Neural progenitor cell (in vitro differentiated cells): Measurements from ENCODE around the gene ZNF660. TPM values are rescaled to one million over a fixed set of nuclear protein-coding genes. Genes with fewer than 3 reads are reported as not detected.
"Not testable (repeated sequence)": the region's sequence is repeated elsewhere in the genome, so short reads cannot be mapped to it uniquely, and the experiment has no call there.

Experiments
- DNase-seq: peaks from one replicate; pipeline ENCODE4 v3.0.0-alpha.2; 2016; ENCODE audit warnings: low spot score
- H2AFZ ChIP-seq: fragments of 200-600 bp; sonication (generic); replicated peaks from 2 replicates; pipeline ENCODE4 v1.6.1; 2016; ENCODE audit warnings: antibody characterized with exemption
- H3F3A ChIP-seq: fragments of 200-600 bp; sonication (generic); 2 replicates; pipeline ENCODE4 v1.6.1; 2016; ENCODE audit warnings: antibody characterized with exemption, low read depth
- H3K27ac ChIP-seq: fragments of 200-600 bp; sonication (generic); 2 replicates; pipeline ENCODE4 v1.5.1; 2016; ENCODE audit warnings: mild to moderate bottlenecking
- H3K27me3 ChIP-seq: fragments of 200-600 bp; sonication (generic); 2 replicates; pipeline ENCODE4 v1.6.1; 2016; ENCODE audit warnings: mild to moderate bottlenecking, moderate library complexity
- H3K36me3 ChIP-seq: fragments of 200-600 bp; sonication (generic); 2 replicates; pipeline ENCODE4 v1.5.1; 2016
- H3K4me1 ChIP-seq: fragments of 200-600 bp; sonication (generic); 2 replicates; pipeline ENCODE4 v1.6.1; 2016; ENCODE audit warnings: mixed run types
- H3K4me2 ChIP-seq: fragments of 200-600 bp; sonication (generic); 2 replicates; pipeline ENCODE4 v1.6.1; 2016
- H3K4me3 ChIP-seq: fragments of 200-600 bp; sonication (generic); 2 replicates; pipeline ENCODE4 v1.5.1; 2016
- H3K79me2 ChIP-seq: fragments of 200-600 bp; sonication (generic); 2 replicates; pipeline ENCODE4 v1.6.1; 2016; ENCODE audit warnings: low read depth
- H3K9ac ChIP-seq: fragments of 200-600 bp; sonication (generic); 2 replicates; pipeline ENCODE4 v1.6.1; 2016
- H3K9me3 ChIP-seq: fragments of 200-600 bp; sonication (generic); 2 replicates; pipeline ENCODE4 v1.5.1; 2016; ENCODE audit warnings: low read depth
- H4K20me1 ChIP-seq: fragments of 200-600 bp; sonication (generic); 2 replicates; pipeline ENCODE4 v1.6.1; 2016; ENCODE audit warnings: low read depth
- H3K27ac Mint-ChIP-seq: 3 replicates; pipeline ENCODE4 v1.8.0; 2021; ENCODE audit warnings: mixed read lengths
- H3K27me3 Mint-ChIP-seq: 2 replicates; pipeline ENCODE4 v1.8.0; 2022; ENCODE audit warnings: low read depth, mild to moderate bottlenecking, inconsistent platforms, moderate library complexity, mixed read lengths; ENCODE audit not compliant: insufficient read depth
- H3K36me3 Mint-ChIP-seq: 3 replicates; pipeline ENCODE4 v1.8.0; 2021; ENCODE audit warnings: mixed read lengths
- H3K4me1 Mint-ChIP-seq: 3 replicates; pipeline ENCODE4 v1.8.0; 2021; ENCODE audit warnings: mixed read lengths
- H3K4me3 Mint-ChIP-seq: 3 replicates; pipeline ENCODE4 v1.8.0; 2021; ENCODE audit warnings: mild to moderate bottlenecking, moderate library complexity, mixed read lengths
- H3K9me3 Mint-ChIP-seq: 3 replicates; pipeline ENCODE4 v1.8.0; 2020; ENCODE audit warnings: mixed read lengths
- CTCF ChIP-seq: fragments of 200-600 bp; sonication (generic); IDR thresholded peaks from 2 replicates; pipeline ENCODE4 v1.5.1; 2017; ENCODE audit warnings: antibody characterized with exemption, mild to moderate bottlenecking
- EZH2 ChIP-seq: fragments of 200-600 bp; sonication (generic); IDR thresholded peaks from 2 replicates; pipeline ENCODE4 v1.6.1; 2017; ENCODE audit warnings: antibody characterized with exemption, mild to moderate bottlenecking, moderate library complexity
- EZH2phosphoT487 ChIP-seq: fragments of 200-600 bp; sonication (generic); IDR thresholded peaks from 2 replicates; pipeline ENCODE4 v1.6.1; 2017; ENCODE audit warnings: antibody characterized with exemption
- total RNA-seq: library from RNA; depleted of rRNA; stranded (reverse); fragments of >200 nt; gene quantifications from 2 replicates; pipeline ENCODE4 v1.2.3, GENCODE V29; 2015; ENCODE audit warnings: low replicate concordance

The ZNF660 gene
- total RNA-seq: 14.7 and 26.7 TPM in 2 replicates

- Histone ChIP-seq H3K27ac (peak within 1 kb of the TSS; percentile 72), H3K4me3 (peak within 1 kb of the TSS; percentile 80), H3K79me2 (peaks cover 35% of the 10 kb centered on the region), H3K4me2 (peak within 1 kb of the TSS; percentile 88), H3K27me3 (no peaks in the 10 kb centered on the region), H3K9ac (peak within 1 kb of the TSS; percentile 92), H4K20me1 (no peaks in the 10 kb centered on the region), H3K4me1 (peaks cover 9% of the 10 kb centered on the region), H3K36me3 (peaks cover 20% of the 10 kb centered on the region), H2AFZ (peak within 1 kb of the TSS; percentile 69), H3K9me3 (no peaks in the 10 kb centered on the region), H3F3A (peaks cover 7% of the 10 kb centered on the region)
- DNase-seq: peak; percentile 97
- TF ChIP-seq CTCF (no peak), EZH2phosphoT487 (no peak), EZH2 (no peak)
- Mint-ChIP-seq H3K4me1 (peaks cover 16% of the 10 kb centered on the region), H3K4me3 (peak within 1 kb of the TSS; percentile 95), H3K9me3 (peaks cover 26% of the 10 kb centered on the region), H3K27me3 (no peaks in the 10 kb centered on the region), H3K36me3 (peaks cover 52% of the 10 kb centered on the region), H3K27ac (peak within 1 kb of the TSS; percentile 98)
Measured at GRCh38 chr3:44584646-44585501, at the start of gene ZNF660. Gene ZNF660, plus strand, starts transcription at chr3:44584964. Its CDS starts 9,230 bp downstream, at chr3:44594194.

GRCh38 chr3:44535364-44535763 is 49.4 kb upstream of the ZNF660 start:
- H3K4me3 ChIP-seq: no peak overlapping the region
- H3K79me2 ChIP-seq: no peaks in the 10 kb centered on the region
- Mint-ChIP-seq H3K9me3 (no peaks in the 10 kb centered on the region), H3K4me1 (peaks cover 8% of the 10 kb centered on the region), H3K27me3 (peaks cover 6% of the 10 kb centered on the region), H3K27ac (no peak overlapping the region), H3K4me3 (peak overlapping the region; percentile 24), H3K36me3 (no peaks in the 10 kb centered on the region)
- H3F3A ChIP-seq: no peaks in the 10 kb centered on the region
- peaks cover 2% of the 10 kb centered on the region for H4K20me1 ChIP-seq
- no peaks in the 10 kb centered on the region for H3K9me3 ChIP-seq
- no peak overlapping the region for H3K27ac ChIP-seq
- no peak overlapping the region for H3K4me2 ChIP-seq
- TF ChIP-seq CTCF: no peak
- TF ChIP-seq EZH2phosphoT487: no peak
- no peak for TF ChIP-seq EZH2
- peaks cover 46% of the 10 kb centered on the region for H3K27me3 ChIP-seq
- H2AFZ ChIP-seq: no peak overlapping the region
- DNase-seq: no peak
- H3K4me1 ChIP-seq: no peaks in the 10 kb centered on the region
- H3K9ac ChIP-seq: no peak overlapping the region
- H3K36me3 ChIP-seq: no peaks in the 10 kb centered on the region

GRCh38 chr3:44544811-44545210 is 40.0 kb upstream of the ZNF660 start:
- H3K9me3 Mint-ChIP-seq, H3K27ac ChIP-seq, H4K20me1 ChIP-seq, H3K36me3 ChIP-seq, H3K27ac Mint-ChIP-seq, H3K4me3 ChIP-seq, H3K4me3 Mint-ChIP-seq, H3K4me1 ChIP-seq, H3K4me1 Mint-ChIP-seq, H3K79me2 ChIP-seq, H2AFZ ChIP-seq, H3K9me3 ChIP-seq, H3F3A ChIP-seq, H3K36me3 Mint-ChIP-seq, DNase-seq, H3K9ac ChIP-seq, H3K4me2 ChIP-seq: not testable (repeated sequence)
- H3K27me3 Mint-ChIP-seq: peaks cover 11% of the 10 kb centered on the region
- peaks cover 66% of the 10 kb centered on the region for H3K27me3 ChIP-seq
